Measurements from ENCODE around the gene NELL2. TPM values are rescaled to one million over a fixed set of nuclear protein-coding genes. Genes with fewer than 3 reads are reported as not detected.
"Not testable (repeated sequence)": the region's sequence is repeated elsewhere in the genome, so short reads cannot be mapped to it uniquely, and the experiment has no call there.

Gene NELL2
- total and polyA plus RNA-seq, 2 donors from 2014 or later: 0.30 to 3.3 TPM

GRCh38 chr12:44696542-44696941 is 179.6 kb downstream of the NELL2 start:
- no peaks in the 10 kb centered on the region for H3K4me1 ChIP-seq (ENCODE audit: control insufficient read depth in 2 of 3, insufficient read depth in 2 of 3, low read depth in 1 of 3, low read length in 3 of 3)
- H3K9me3 ChIP-seq (ENCODE audit: control insufficient read depth in 2 of 3, insufficient read depth in 1 of 3, low read length in 3 of 3): no peaks in the 10 kb centered on the region
- no peak overlapping the region for H3K27ac ChIP-seq (ENCODE audit: low read depth in 2 of 2, low read length in 2 of 2)
- H3K27me3 ChIP-seq (ENCODE audit: control insufficient read depth, insufficient read depth, low read length): no peaks in the 10 kb centered on the region
- no peak for DNase-seq
- FAIRE-seq: no peak
- no peak for TF ChIP-seq CTCF (IDR thresholded peaks at IDR 0.05; ENCODE audit: borderline replicate concordance, extremely low read depth, insufficient read depth)
- intact Hi-C loops (cut with DNase I): no loop called here
- H3K9ac ChIP-seq (ENCODE audit: low read length in 3 of 3): no peak overlapping the region
- no peak overlapping the region for H3K4me3 ChIP-seq (ENCODE audit: low read length in 3 of 3)
- H3K36me3 ChIP-seq (ENCODE audit: control insufficient read depth in 2 of 3, insufficient read depth in 3 of 3, low read length in 3 of 3): no peaks in the 10 kb centered on the region

DNA sequence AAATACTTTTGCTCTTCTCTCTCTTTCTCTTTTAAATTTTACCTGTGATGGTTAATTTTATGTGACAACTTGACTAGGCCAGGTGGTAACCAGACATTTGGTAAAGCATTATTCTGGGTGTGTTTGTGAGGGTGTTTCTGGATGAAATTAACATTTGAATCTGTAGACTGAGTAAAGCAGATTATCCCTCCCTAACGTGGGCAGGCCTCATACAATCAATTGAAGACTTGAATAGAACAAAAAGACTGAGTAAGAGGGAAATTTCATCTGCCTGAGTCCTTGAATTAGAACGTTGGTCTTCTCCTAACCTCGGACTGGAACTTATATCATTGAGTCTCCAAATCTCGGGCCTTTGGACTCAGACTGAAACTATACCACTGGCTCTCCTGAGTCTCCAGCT is 182.1 kb downstream of the NELL2 start:
- no peak overlapping the region for H3K4me3 ChIP-seq (ENCODE audit: low read length in 3 of 3)
- intact Hi-C loops (cut with DNase I): no loop called here
- no peaks in the 10 kb centered on the region for H3K9me3 ChIP-seq (ENCODE audit: control insufficient read depth in 2 of 3, insufficient read depth in 1 of 3, low read length in 3 of 3)
- no peak overlapping the region for H3K27ac ChIP-seq (ENCODE audit: low read depth in 2 of 2, low read length in 2 of 2)
- no peak overlapping the region for H3K9ac ChIP-seq (ENCODE audit: low read length in 3 of 3)
- H3K27me3 ChIP-seq (ENCODE audit: control insufficient read depth, insufficient read depth, low read length): no peaks in the 10 kb centered on the region
- H3K36me3 ChIP-seq (ENCODE audit: control insufficient read depth in 2 of 3, insufficient read depth in 3 of 3, low read length in 3 of 3): no peaks in the 10 kb centered on the region
- no peak for DNase-seq
- no peak for FAIRE-seq
- no peaks in the 10 kb centered on the region for H3K4me1 ChIP-seq (ENCODE audit: control insufficient read depth in 2 of 3, insufficient read depth in 2 of 3, low read depth in 1 of 3, low read length in 3 of 3)
- no peak for TF ChIP-seq CTCF (IDR thresholded peaks at IDR 0.05; ENCODE audit: borderline replicate concordance, extremely low read depth, insufficient read depth)

DNA sequence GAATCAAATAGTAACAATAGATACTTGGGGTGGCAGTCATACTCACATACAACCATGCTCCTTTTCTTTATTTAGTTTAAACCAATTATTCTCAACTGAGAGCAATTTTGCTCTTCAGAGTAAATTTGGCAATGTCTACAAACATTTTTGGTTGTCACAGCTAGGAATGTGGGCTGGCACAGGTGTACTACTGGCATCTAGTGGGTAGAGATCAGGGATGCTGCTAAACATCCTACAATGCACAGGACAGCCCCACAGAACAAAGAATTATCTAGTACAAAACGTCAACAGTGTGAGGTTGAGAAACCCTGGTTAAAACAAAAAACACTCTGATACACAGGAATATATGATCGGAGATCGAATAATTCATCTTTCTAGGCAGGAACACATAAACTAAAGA is 186.5 kb downstream of the NELL2 start:
- H3K9ac ChIP-seq (ENCODE audit: low read length in 3 of 3): no peak overlapping the region
- DNase-seq (no peak), FAIRE-seq (no peak)
- no peaks in the 10 kb centered on the region for H3K9me3 ChIP-seq (ENCODE audit: control insufficient read depth in 2 of 3, insufficient read depth in 1 of 3, low read length in 3 of 3)
- intact Hi-C loops (cut with DNase I): no loop called here
- no peak overlapping the region for H3K27ac ChIP-seq (ENCODE audit: low read depth in 2 of 2, low read length in 2 of 2)
- no peaks in the 10 kb centered on the region for H3K27me3 ChIP-seq (ENCODE audit: control insufficient read depth, insufficient read depth, low read length)
- H3K36me3 ChIP-seq (ENCODE audit: control insufficient read depth in 2 of 3, insufficient read depth in 3 of 3, low read length in 3 of 3): no peaks in the 10 kb centered on the region
- H3K4me3 ChIP-seq (ENCODE audit: low read length in 3 of 3): no peak overlapping the region
- no peak for TF ChIP-seq CTCF (IDR thresholded peaks at IDR 0.05; ENCODE audit: borderline replicate concordance, extremely low read depth, insufficient read depth)
- no peaks in the 10 kb centered on the region for H3K4me1 ChIP-seq (ENCODE audit: control insufficient read depth in 2 of 3, insufficient read depth in 2 of 3, low read depth in 1 of 3, low read length in 3 of 3)

- intact Hi-C loops (cut with DNase I); H3K27me3 ChIP-seq (ENCODE audit: control insufficient read depth, insufficient read depth, low read length); DNase-seq; H3K9me3 ChIP-seq (ENCODE audit: control insufficient read depth in 2 of 3, insufficient read depth in 1 of 3, low read length in 3 of 3); H3K4me3 ChIP-seq (ENCODE audit: low read length in 3 of 3); H3K36me3 ChIP-seq (ENCODE audit: control insufficient read depth in 2 of 3, insufficient read depth in 3 of 3, low read length in 3 of 3); FAIRE-seq; H3K9ac ChIP-seq (ENCODE audit: low read length in 3 of 3); H3K27ac ChIP-seq (ENCODE audit: low read depth in 2 of 2, low read length in 2 of 2); H3K4me1 ChIP-seq (ENCODE audit: control insufficient read depth in 2 of 3, insufficient read depth in 2 of 3, low read depth in 1 of 3, low read length in 3 of 3): not testable (repeated sequence)
Observed at GRCh38 chr12:44686821-44687432, 189.2 kb downstream of the NELL2 start.
